CD1c-positive myeloid dendritic cell (primary cell): ENCODE data around the gene HTATIP2.
"Not testable (repeated sequence)": the region's sequence is repeated elsewhere in the genome, so short reads cannot be mapped to it uniquely, and the experiment has no call there.

Experiments used
- DNase-seq: peaks from one replicate; pipeline ENCODE4 v3.0.0-alpha.2; 2016; ENCODE audit errors: extremely low spot score

Gene HTATIP2

GRCh38 chr11:20363500-20364340, at the start of gene HTATIP2:
Gene HTATIP2, plus strand, starts transcription at chr11:20363714. Its CDS starts 524 bp downstream, at chr11:20364238.
- DNase-seq: peak; percentile 68

- no peak for DNase-seq
These were observed 47.7 kb upstream of the HTATIP2 start for GRCh38 chr11:20315800-20316199.

- no peak for DNase-seq
These were observed 42.3 kb upstream of the HTATIP2 start for GRCh38 chr11:20321177-20321576.

DNA sequence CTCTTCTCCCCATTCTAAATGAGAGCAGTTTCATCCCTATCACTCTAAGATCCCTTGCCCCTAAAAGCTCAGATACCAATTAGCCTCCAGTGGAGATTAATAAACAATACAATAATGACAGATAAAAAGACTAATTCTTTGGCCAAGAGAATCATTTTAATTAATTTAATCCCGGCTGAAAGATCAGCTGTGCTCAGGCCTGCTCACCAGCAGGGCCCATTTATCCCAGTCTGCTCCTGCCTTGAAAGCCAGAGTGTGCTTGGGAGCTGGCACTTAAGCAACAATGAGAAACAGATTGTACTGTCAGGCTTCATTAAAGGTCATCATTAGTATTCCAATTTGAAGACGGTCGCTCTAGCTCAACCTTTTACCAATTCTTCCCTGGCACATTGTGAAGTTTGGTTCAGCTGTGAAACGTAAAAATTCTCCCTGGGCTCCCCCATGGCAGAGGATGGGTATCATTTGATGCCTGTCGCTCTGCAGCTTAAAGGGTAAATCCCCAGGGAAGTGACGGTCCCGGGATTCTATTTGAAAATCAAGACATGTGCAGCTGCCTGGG, 36.1 kb upstream of the HTATIP2 start:
- DNase-seq: no peak

- no peak for DNase-seq
These were observed 27.5 kb upstream of the HTATIP2 start for GRCh38 chr11:20336056-20336455.

- no peak for DNase-seq
These were observed 25.9 kb upstream of the HTATIP2 start for GRCh38 chr11:20337526-20338154.

DNA sequence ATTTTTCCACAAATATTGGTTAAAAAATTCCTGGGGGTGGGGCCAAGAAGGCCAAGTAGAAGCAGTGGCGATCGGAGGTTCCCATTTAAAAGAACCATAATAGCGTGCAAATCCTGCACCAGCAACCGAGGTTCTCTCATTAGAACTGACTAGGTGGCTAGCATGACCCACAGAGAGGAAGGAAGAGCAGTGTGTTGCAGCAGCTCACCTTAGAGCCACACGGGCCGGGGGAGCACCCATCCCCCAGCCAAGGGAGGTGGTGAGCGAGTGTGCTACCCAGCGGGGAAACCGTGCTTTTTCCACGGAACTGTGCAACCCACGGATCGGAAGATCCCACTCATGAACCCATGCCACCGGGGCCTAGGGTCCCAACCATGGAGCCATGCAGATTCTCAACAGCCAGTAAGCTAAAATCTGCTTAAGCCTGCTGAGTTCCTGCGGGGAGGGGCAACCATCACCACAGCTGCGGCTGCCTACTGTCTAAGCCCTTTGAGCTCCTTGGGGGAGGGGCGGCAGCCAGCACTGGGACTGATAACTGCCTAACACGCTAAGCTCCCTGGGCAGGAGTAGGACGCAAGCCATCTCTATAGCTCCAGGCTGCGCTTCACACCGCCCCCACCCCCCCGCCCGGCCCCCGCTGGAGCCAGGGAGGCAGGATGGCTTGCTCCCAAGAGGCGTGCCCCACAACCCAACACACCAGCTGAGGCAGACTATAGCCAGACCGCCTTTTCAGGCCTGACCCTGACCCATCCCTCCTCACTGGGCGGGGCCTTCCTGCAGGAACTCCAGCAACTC, 21.0 kb upstream of the HTATIP2 start:
- no peak for DNase-seq

- DNase-seq: no peak
These were observed 12.4 kb upstream of the HTATIP2 start for GRCh38 chr11:20351136-20351535.

DNA sequence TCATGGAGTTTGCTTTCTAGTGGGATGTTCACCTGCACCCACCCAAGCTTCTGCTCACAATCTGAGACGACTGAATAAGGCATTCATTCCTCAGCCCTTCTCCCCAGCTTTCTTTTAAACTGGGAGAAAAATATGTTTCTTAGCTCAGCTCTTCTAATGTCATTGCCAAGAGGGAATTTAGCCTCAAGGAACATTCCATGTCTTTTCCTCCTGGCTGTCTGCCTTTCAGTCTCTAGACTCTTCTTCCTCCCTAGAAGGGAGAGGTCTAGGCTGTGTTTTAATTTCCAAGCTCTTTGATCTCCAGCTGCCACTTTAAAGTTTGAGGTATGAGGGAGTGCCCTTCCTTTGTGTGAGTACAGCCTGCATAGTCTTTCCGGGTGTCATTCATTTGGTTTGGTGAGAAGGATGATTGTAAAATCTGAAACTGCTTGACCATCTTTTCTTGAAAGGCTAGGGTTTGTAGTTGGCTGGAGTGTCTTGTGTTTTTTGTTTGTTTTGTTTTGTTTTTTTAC, 11.7 kb upstream of the HTATIP2 start:
- no peak for DNase-seq

- DNase-seq: peak; percentile 40
These were observed 9.6 kb upstream of the HTATIP2 start for GRCh38 chr11:20353829-20354434.

GRCh38 chr11:20355221-20356219, 8.0 kb upstream of the HTATIP2 start:
- DNase-seq: peak; percentile 51

DNA sequence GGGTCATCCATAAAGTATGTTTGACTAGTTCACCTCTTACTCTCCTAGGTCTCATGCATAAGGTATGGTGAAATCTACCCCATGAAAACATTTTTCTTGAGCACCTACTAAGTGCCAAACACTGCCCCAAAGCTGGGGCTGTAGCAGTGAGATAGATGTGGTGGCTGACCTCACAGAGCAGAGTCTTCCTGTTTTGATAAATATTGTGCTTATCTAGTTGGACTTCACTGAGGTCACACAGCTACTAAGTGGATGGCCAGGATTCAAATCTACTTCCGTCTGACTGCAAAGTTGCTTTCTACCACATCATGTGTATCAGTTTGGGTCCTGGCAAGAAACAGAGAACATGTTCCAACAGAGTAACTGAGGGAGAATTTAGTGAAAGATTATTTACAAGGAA, 6.4 kb upstream of the HTATIP2 start:
- no peak for DNase-seq

DNA sequence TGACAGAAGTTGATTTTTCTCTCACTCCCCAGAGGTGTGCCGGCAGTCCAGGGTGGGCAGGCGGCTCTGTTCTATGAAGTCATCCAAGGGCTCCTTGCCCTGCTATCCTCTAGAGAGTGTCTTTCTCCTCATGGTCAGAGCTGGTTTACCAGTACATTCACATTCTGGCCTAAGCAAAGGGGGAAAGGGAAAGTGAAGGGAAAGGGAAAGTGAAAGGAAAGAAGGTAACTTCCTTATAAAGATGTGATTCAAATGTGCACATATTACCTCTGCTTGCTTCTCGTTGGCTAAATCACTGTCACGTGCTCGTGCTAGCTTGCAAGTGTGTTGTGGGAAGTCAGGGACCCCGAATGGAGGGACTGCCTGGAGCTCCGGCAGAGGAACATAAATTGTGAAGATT, 2.9 kb upstream of the HTATIP2 start:
- DNase-seq: peak; percentile 58

- DNase-seq: no peak
These were observed 1.0 kb upstream of the HTATIP2 start for GRCh38 chr11:20362481-20362880.

DNA sequence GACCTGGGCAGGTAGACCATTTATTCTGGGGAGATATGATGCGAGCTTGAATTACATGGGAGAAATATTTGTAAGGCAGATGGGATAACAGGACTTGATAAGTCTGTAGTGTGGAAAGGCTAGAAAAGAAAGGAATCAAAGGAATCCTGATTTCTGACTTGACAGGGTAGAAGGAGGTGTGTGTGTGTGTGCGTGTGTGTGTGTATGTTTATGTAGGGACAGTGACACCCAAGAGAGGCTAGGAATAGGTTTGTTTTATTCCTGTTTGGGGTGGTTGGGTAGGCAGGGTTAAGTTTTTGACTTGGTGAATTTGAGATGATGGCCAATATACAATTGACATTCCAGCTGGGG, 390 bp upstream of the HTATIP2 start:
- no peak for DNase-seq

GRCh38 chr11:20364341-20364792, 853 bp downstream of the HTATIP2 start:
- DNase-seq: no peak

GRCh38 chr11:20365465-20365864, 2.0 kb downstream of the HTATIP2 start:
- DNase-seq: not testable (repeated sequence)

- DNase-seq: peak; percentile 77
These were observed 3.9 kb downstream of the HTATIP2 start for GRCh38 chr11:20367313-20367948.

- no peak for DNase-seq
These were observed 4.9 kb downstream of the HTATIP2 start for GRCh38 chr11:20368438-20368837.

DNA sequence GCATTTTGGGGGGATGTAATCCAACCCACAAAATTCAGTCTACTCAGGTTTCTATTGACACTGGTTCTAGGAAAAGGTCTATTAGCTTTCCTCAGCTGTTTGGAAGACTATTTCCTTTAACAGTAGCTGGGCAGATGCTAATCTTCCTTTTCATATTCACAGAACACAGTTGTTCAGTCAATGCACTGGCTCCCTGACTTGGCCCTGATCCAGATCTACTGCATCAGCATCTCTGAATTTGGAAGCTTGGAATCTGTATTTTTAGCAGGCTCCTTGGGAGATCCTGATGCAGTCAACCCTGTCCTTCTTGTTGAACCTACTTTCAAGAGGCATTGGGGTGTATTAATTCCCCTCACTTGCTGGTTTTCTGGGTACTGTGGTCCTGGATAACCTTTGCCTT, 6.3 kb downstream of the HTATIP2 start:
- DNase-seq: no peak
